HepG2 (cell line): Measurements from ENCODE around the gene MAP2K2. TPM values are rescaled to one million over a fixed set of nuclear protein-coding genes. Genes with fewer than 3 reads are reported as not detected.
A peak's percentile ranks its signal among the peaks of the same experiment; 100 is the strongest.

ENCODE experiments used
- BORCS8-MEF2B ChIP-seq: sonication (generic); formaldehyde crosslinking; IDR thresholded peaks from 2 replicates; pipeline ENCODE4 v1.8.0; 2022; ENCODE audit warnings: mild to moderate bottlenecking, missing genetic modification reagents
- CHD2 ChIP-seq: IDR thresholded peaks from 2 replicates; pipeline ENCODE4 v1.6.1; 2011; ENCODE audit warnings: low read depth, low read length, improper control_type of control experiment
- KLF11 ChIP-seq: IDR thresholded peaks from 2 replicates; pipeline ENCODE4 v1.6.1; 2016; ENCODE audit warnings: missing compliant biosample characterization
- NCOA2 ChIP-seq: sonication (generic); formaldehyde crosslinking; IDR thresholded peaks from 2 replicates; pipeline ENCODE4 v1.8.0; 2022; ENCODE audit warnings: inconsistent platforms
- NFKB2 ChIP-seq: sonication (generic); formaldehyde crosslinking; IDR thresholded peaks from 2 replicates; pipeline ENCODE4 v1.4.0; 2020; ENCODE audit warnings: missing genetic modification reagents, borderline replicate concordance
- PPARG ChIP-seq: conservative IDR thresholded peaks from 2 replicates; pipeline ENCODE4 v1.6.1; 2016; ENCODE audit warnings: missing biosample characterization, missing genetic modification reagents
- RARA ChIP-seq: IDR thresholded peaks from 2 replicates; pipeline ENCODE4 v1.6.1; 2016; ENCODE audit warnings: missing genetic modification reagents, missing compliant biosample characterization
- TBL1XR1 ChIP-seq: fragments of 150-350 bp; IDR thresholded peaks from 2 replicates; pipeline ENCODE4 v1.6.1; 2014; ENCODE audit warnings: borderline replicate concordance, low read length; ENCODE audit not compliant: partially characterized antibody
- TBX3 ChIP-seq: fragments of 450-650 bp; IDR thresholded peaks from 2 replicates; pipeline ENCODE4 v1.6.1; 2017; ENCODE audit warnings: antibody characterized with exemption, mild to moderate bottlenecking, inconsistent platforms, borderline replicate concordance
- ZNF232 ChIP-seq: sonication (generic); formaldehyde crosslinking; IDR thresholded peaks from 2 replicates; pipeline ENCODE4 v1.4.0; 2020; ENCODE audit warnings: missing genetic modification reagents, borderline replicate concordance
- ZNF749 ChIP-seq: sonication (generic); formaldehyde crosslinking; IDR thresholded peaks from 2 replicates; pipeline ENCODE4 v1.8.0; 2022; ENCODE audit warnings: mild to moderate bottlenecking, missing genetic modification reagents, moderate library complexity, borderline replicate concordance
- ZNF776 ChIP-seq: sonication (generic); formaldehyde crosslinking; IDR thresholded peaks from 2 replicates; pipeline ENCODE4 v1.4.0; 2020; ENCODE audit warnings: mild to moderate bottlenecking, missing genetic modification reagents
- ZNF878 ChIP-seq: sonication (generic); formaldehyde crosslinking; IDR thresholded peaks from 2 replicates; pipeline ENCODE4 v1.8.1; 2023; ENCODE audit warnings: mild to moderate bottlenecking, missing genetic modification reagents, moderate library complexity
- ZSCAN21 ChIP-seq: sonication (generic); formaldehyde crosslinking; IDR thresholded peaks from 2 replicates; pipeline ENCODE4 v1.8.0; 2022; ENCODE audit warnings: mild to moderate bottlenecking, missing genetic modification reagents, moderate library complexity, borderline replicate concordance
- polyA plus RNA-seq, 8 experiments: library from polyadenylated mRNA; depleted of rRNA in 3 of 8; stranded (reverse) in 7 of 8; unstranded in 1 of 8; fragments of >200 nt; fragmentation: Illumina TruSeq in 4 of 8; extraction: Trizol in 4 of 8; gene quantifications; 2 replicates each; pipeline versions ENCODE4 v1.2.1 to v1.2.3, GENCODE V29; 2011 to 2016; ENCODE audit warnings: low read depth in 4 of 8, missing spikeins in 1 of 8, mixed read lengths in 1 of 8; ENCODE audit not compliant: insufficient read depth in 1 of 8
- total RNA-seq, 5 experiments: library from RNA; depleted of rRNA; stranded (reverse); fragments of >200 nt; fragmentation: Illumina TruSeq; extraction: Trizol; gene quantifications; 2 replicates each; pipeline ENCODE4 v1.2.3, GENCODE V29; 2016; ENCODE audit warnings: low read depth in 1 of 5
- TF ChIP-seq, protein P1 (sequence below), 2 experiments: fragments of 450-650 bp in 1 of 2; sonication (generic) in 1 of 2; formaldehyde crosslinking; IDR thresholded peaks; 2 replicates each; pipeline versions ENCODE4 v1.5.0 to v1.8.0; 2020 to 2022; ENCODE audit warnings: mild to moderate bottlenecking in 1 of 2, missing genetic modification reagents in 1 of 2
- TF ChIP-seq, protein P2 (sequence below): sonication (generic); formaldehyde crosslinking; IDR thresholded peaks from 2 replicates; pipeline ENCODE4; 2020; ENCODE audit warnings: missing genetic modification reagents, mild to moderate bottlenecking, borderline replicate concordance
- TF ChIP-seq, protein P3 (sequence below): IDR thresholded peaks from 2 replicates; pipeline ENCODE4 v1.6.1; 2018; ENCODE audit warnings: missing genetic modification reagents, mild to moderate bottlenecking, missing compliant biosample characterization
- TF ChIP-seq, protein P4 (sequence below): sonication (generic); formaldehyde crosslinking; IDR thresholded peaks from 2 replicates; pipeline ENCODE4 v1.4.0; 2020; ENCODE audit warnings: missing genetic modification reagents
- TF ChIP-seq, protein P5 (sequence below): sonication (generic); formaldehyde crosslinking; IDR thresholded peaks from 2 replicates; pipeline ENCODE4 v1.8.1; 2023; ENCODE audit warnings: missing genetic modification reagents, mild to moderate bottlenecking, borderline replicate concordance
- TF ChIP-seq, protein P6 (sequence below): sonication (generic); formaldehyde crosslinking; IDR thresholded peaks from 2 replicates; pipeline ENCODE4 v1.4.0; 2020; ENCODE audit warnings: missing genetic modification reagents

Gene MAP2K2
- total and polyA plus RNA-seq, 2 of the 13 experiments (the other 11 are each of a cell fraction or from before 2014, with no cell fraction given) = 70.3 to 80.9 TPM

DNA sequence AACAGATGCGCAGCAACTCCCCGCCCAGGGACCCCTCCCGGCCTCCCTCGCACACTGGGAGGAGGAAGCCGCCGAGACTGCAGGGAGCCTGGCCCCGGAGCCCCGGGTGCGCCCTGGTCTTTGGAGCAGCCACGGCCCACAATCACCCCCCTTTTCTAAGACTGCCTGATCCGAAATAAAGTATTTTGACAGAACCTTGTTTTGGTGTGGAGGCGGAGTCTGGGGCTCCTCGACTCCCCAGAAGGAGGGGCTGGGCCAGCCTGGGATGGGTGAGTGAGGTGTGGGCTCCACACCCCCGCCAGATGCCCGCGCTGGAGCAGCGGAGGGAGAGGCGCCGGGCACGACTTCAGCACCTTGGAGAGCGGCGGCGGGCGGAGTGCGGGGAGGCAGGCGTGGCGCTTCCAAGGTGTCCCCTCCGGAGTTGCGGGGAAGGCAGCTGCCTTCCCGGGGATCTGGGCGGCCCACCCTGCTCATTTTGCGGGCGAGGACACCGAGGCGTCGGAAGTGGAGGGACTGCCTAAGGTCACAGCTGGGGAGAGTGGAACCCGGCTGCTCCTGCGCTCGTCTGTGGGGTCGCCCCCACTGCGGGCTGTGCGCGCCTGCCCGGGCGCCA lies 49.0 kb upstream of the MAP2K2 start (continued):
- TF ChIP-seq, protein P1, sequence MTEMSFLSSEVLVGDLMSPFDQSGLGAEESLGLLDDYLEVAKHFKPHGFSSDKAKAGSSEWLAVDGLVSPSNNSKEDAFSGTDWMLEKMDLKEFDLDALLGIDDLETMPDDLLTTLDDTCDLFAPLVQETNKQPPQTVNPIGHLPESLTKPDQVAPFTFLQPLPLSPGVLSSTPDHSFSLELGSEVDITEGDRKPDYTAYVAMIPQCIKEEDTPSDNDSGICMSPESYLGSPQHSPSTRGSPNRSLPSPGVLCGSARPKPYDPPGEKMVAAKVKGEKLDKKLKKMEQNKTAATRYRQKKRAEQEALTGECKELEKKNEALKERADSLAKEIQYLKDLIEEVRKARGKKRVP (CRISPR knock-in tag; IDR thresholded peaks at IDR 0.05) = no peak
- TF ChIP-seq ZNF749 (CRISPR knock-in tag) (peak; percentile 58; the same call in 1 of the 2 replicates), ZNF232 (CRISPR knock-in tag) (no peak), KLF11 (peak; percentile 80; the same call in 1 of the 2 replicates), TBL1XR1 (no peak), TBX3 (no peak), RARA (CRISPR knock-in tag) (0 out of 2 replicates have a peak, but pooled peaks have one; percentile 28), ZNF776 (no peak), NCOA2 (CRISPR knock-in tag) (peak; percentile 26; the same call in 1 of the 2 replicates), CHD2 (no peak), NFKB2 (peak; percentile 29; the same call in 1 of the 2 replicates), ZSCAN21 (CRISPR knock-in tag) (0 out of 2 replicates have a peak, but pooled peaks have one; percentile 31), PPARG (0 out of 2 replicates have a peak, but pooled peaks have one; percentile 27), ZNF878 (CRISPR knock-in tag) (no peak), BORCS8-MEF2B (CRISPR knock-in tag) (peak; percentile 70; the same call in 1 of the 2 replicates)
- TF ChIP-seq, protein P2, sequence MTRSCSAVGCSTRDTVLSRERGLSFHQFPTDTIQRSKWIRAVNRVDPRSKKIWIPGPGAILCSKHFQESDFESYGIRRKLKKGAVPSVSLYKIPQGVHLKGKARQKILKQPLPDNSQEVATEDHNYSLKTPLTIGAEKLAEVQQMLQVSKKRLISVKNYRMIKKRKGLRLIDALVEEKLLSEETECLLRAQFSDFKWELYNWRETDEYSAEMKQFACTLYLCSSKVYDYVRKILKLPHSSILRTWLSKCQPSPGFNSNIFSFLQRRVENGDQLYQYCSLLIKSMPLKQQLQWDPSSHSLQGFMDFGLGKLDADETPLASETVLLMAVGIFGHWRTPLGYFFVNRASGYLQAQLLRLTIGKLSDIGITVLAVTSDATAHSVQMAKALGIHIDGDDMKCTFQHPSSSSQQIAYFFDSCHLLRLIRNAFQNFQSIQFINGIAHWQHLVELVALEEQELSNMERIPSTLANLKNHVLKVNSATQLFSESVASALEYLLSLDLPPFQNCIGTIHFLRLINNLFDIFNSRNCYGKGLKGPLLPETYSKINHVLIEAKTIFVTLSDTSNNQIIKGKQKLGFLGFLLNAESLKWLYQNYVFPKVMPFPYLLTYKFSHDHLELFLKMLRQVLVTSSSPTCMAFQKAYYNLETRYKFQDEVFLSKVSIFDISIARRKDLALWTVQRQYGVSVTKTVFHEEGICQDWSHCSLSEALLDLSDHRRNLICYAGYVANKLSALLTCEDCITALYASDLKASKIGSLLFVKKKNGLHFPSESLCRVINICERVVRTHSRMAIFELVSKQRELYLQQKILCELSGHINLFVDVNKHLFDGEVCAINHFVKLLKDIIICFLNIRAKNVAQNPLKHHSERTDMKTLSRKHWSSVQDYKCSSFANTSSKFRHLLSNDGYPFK (CRISPR knock-in tag) = no peak
- TF ChIP-seq, protein P3, sequence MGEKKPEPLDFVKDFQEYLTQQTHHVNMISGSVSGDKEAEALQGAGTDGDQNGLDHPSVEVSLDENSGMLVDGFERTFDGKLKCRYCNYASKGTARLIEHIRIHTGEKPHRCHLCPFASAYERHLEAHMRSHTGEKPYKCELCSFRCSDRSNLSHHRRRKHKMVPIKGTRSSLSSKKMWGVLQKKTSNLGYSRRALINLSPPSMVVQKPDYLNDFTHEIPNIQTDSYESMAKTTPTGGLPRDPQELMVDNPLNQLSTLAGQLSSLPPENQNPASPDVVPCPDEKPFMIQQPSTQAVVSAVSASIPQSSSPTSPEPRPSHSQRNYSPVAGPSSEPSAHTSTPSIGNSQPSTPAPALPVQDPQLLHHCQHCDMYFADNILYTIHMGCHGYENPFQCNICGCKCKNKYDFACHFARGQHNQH (CRISPR knock-in tag) = peak; percentile 79; the same call in 1 of the 2 replicates
- TF ChIP-seq, protein P4, sequence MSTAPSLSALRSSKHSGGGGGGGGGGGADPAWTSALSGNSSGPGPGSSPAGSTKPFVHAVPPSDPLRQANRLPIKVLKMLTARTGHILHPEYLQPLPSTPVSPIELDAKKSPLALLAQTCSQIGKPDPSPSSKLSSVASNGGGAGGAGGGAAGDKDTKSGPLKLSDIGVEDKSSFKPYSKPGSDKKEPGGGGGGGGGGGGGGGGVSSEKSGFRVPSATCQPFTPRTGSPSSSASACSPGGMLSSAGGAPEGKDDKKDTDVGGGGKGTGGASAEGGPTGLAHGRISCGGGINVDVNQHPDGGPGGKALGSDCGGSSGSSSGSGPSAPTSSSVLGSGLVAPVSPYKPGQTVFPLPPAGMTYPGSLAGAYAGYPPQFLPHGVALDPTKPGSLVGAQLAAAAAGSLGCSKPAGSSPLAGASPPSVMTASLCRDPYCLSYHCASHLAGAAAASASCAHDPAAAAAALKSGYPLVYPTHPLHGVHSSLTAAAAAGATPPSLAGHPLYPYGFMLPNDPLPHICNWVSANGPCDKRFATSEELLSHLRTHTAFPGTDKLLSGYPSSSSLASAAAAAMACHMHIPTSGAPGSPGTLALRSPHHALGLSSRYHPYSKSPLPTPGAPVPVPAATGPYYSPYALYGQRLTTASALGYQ (CRISPR knock-in tag) = 0 out of 2 replicates have a peak, but pooled peaks have one; percentile 23
- TF ChIP-seq, protein P5, sequence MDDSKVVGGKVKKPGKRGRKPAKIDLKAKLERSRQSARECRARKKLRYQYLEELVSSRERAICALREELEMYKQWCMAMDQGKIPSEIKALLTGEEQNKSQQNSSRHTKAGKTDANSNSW = no peak
- TF ChIP-seq, protein P6, sequence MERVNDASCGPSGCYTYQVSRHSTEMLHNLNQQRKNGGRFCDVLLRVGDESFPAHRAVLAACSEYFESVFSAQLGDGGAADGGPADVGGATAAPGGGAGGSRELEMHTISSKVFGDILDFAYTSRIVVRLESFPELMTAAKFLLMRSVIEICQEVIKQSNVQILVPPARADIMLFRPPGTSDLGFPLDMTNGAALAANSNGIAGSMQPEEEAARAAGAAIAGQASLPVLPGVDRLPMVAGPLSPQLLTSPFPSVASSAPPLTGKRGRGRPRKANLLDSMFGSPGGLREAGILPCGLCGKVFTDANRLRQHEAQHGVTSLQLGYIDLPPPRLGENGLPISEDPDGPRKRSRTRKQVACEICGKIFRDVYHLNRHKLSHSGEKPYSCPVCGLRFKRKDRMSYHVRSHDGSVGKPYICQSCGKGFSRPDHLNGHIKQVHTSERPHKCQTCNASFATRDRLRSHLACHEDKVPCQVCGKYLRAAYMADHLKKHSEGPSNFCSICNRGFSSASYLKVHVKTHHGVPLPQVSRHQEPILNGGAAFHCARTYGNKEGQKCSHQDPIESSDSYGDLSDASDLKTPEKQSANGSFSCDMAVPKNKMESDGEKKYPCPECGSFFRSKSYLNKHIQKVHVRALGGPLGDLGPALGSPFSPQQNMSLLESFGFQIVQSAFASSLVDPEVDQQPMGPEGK = 0 out of 2 replicates have a peak, but pooled peaks have one; percentile 33
